Measurements from ENCODE around the gene CLINT1. TPM values are rescaled to one million over a fixed set of nuclear protein-coding genes. Genes with fewer than 3 reads are reported as not detected.

The CLINT1 gene
- total and polyA plus RNA-seq, 9 donors, result 27.4 to 67.8 (median 50.3) TPM

DNA sequence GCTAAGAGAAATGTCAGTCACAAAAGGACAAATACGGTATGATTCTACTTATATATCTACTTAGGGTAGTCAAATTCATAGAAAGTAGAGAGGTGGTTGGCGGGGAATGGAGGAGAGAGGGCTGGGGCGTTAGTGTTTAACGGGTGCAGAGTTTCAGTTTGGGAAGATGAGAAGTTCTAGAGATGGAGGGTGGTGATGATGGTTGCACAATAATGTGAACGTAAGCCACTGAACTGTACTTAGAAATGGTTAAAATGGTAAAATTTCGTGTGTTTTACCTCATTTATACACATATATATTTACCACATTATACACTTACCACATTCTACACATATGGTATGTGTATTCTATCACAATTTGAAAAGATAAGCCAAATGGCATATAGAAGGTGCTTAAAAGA lies 79.7 kb downstream of the CLINT1 start:
- no peaks in the 10 kb centered on the region for H3K27me3 ChIP-seq

DNA sequence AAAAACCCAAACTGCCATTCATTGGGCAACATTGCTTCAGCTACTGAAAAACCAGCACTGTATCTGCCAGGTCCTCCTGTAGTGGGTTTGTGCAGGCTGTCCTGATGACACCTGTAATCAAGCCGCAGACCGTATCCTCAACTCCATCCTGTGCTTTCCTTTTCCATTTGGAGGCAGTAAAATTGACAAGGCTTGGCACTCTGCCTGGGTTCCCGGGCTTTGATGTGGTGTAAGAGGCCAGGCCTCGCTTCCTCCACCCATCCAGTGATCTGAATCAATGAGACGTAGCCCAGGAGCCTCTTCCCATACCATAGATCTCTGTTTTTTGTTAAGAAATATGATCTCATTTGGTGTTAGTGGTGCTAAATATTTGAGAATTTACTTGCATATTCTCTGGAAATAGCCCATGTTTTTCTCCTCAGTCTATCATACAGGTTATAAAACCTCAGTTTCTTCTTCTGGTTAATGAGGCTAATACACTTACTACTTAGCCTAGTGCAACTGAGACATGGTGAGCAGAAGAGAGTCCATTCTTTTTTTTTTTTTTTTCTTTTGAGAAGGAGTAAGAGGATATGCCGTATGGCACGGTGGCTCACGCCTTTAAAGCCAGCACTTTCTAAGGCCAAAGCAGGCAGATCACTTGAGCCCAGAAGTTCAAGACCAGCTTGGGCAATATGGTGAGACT lies 80.7 kb downstream of the CLINT1 start:
- Histone ChIP-seq H3K36me3 (no peaks in the 10 kb centered on the region), H3K9me3 (no peaks in the 10 kb centered on the region), H3K27ac (no peak overlapping the region), H3K27me3 (no peaks in the 10 kb centered on the region), H3K4me1 (ENCODE audit: insufficient read depth) (no peaks in the 10 kb centered on the region), H3K4me3 (no peak overlapping the region)
- 53 to 60% (median 54%) methylated on average over 8 of the region's 8 CpGs for WGBS, 3 donors
- DNase-seq, result no peak
- intact Hi-C loops (cut with DNase I), result loop anchor here in 1 of 4 donors (5.0 kb wide), 1 partner anchor 309 kb away; no protein-coding TSS in a partner anchor
- no peak for TF ChIP-seq POLR2A (IDR thresholded peaks at IDR 0.05)
- no peak for TF ChIP-seq EP300 (IDR thresholded peaks at IDR 0.05)
- TF ChIP-seq, protein P1, sequence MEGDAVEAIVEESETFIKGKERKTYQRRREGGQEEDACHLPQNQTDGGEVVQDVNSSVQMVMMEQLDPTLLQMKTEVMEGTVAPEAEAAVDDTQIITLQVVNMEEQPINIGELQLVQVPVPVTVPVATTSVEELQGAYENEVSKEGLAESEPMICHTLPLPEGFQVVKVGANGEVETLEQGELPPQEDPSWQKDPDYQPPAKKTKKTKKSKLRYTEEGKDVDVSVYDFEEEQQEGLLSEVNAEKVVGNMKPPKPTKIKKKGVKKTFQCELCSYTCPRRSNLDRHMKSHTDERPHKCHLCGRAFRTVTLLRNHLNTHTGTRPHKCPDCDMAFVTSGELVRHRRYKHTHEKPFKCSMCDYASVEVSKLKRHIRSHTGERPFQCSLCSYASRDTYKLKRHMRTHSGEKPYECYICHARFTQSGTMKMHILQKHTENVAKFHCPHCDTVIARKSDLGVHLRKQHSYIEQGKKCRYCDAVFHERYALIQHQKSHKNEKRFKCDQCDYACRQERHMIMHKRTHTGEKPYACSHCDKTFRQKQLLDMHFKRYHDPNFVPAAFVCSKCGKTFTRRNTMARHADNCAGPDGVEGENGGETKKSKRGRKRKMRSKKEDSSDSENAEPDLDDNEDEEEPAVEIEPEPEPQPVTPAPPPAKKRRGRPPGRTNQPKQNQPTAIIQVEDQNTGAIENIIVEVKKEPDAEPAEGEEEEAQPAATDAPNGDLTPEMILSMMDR (IDR thresholded peaks at IDR 0.05), result no peak

More for the DNA sequence above, 79.7 kb downstream of the CLINT1 start:
- WGBS, 3 donors, result 86 to 89% (median 86%) methylated on average over 6 of the region's 6 CpGs
- intact Hi-C loops (cut with DNase I), result loop anchor here in 1 of 4 donors (5.0 kb wide), 1 partner anchor 308 kb away; no protein-coding TSS in a partner anchor
- no peak for DNase-seq
- H3K36me3 ChIP-seq, result no peaks in the 10 kb centered on the region
- no peak for TF ChIP-seq EP300 (IDR thresholded peaks at IDR 0.05)
- TF ChIP-seq, protein P1 (IDR thresholded peaks at IDR 0.05), result no peak
- no peak for TF ChIP-seq POLR2A (IDR thresholded peaks at IDR 0.05)
- H3K4me3 ChIP-seq, result no peak overlapping the region
- no peaks in the 10 kb centered on the region for H3K9me3 ChIP-seq
- H3K27ac ChIP-seq, result no peak overlapping the region
- no peaks in the 10 kb centered on the region for H3K4me1 ChIP-seq (ENCODE audit: insufficient read depth)

DNA sequence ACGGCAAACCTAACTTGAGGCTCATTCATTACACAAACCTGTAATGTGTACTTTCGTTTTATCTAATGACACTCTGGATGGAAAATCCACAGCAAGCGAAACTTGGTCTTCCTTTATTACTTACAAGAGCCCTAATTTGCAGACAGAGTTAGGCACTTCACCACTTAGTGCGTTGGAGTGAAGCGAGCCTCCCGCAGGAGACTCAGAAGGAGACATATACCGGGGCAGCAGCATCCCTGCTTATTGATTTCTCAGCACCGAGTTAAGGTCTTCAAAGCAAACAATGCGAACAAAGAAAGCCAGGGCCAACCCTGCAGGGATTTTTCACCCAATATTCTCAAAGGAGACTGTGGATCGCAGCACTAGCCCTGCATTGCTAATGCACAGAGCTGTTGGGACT lies 86.8 kb downstream of the CLINT1 start:
- TF ChIP-seq, protein P1 (IDR thresholded peaks at IDR 0.05), result no peak
- TF ChIP-seq EP300 (IDR thresholded peaks at IDR 0.05) (no peak), POLR2A (IDR thresholded peaks at IDR 0.05) (no peak)
- H3K27me3 ChIP-seq, result no peaks in the 10 kb centered on the region
- intact Hi-C loops (cut with DNase I), result no loop called here
- no peak overlapping the region for H3K27ac ChIP-seq
- H3K9me3 ChIP-seq, result no peaks in the 10 kb centered on the region
- 68 to 81% (median 71%) methylated on average over 10 of the region's 10 CpGs for WGBS, 3 donors
- H3K4me1 ChIP-seq (ENCODE audit: insufficient read depth), result no peaks in the 10 kb centered on the region
- H3K4me3 ChIP-seq, result no peak overlapping the region
- H3K36me3 ChIP-seq, result no peaks in the 10 kb centered on the region
- no peak for DNase-seq

DNA sequence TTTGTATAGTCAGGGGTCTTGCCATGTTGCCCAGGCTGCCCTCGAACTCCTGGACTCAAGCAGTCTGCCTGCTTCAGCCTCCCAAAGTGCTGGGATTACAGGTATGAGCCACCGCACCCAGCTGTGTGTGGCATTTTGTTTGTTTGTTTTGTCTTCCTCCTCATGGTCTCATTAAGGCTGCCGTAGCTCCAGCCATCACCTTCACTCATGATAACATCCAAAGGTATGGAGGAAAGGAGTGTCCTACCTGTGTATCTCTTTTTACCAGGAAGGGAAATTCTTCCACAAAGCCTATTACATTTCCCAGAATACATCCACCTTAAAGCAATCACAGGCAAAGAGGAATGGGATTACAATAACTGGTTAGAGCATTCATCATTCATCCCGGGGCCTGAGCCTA lies 88.3 kb downstream of the CLINT1 start:
- 92 to 96% (median 96%) methylated on average over 4 of the region's 4 CpGs for WGBS, 3 donors
- no peak overlapping the region for H3K4me3 ChIP-seq
- TF ChIP-seq EP300 (IDR thresholded peaks at IDR 0.05), result no peak
- TF ChIP-seq, protein P1 (IDR thresholded peaks at IDR 0.05), result no peak
- TF ChIP-seq POLR2A (IDR thresholded peaks at IDR 0.05), result no peak
- DNase-seq, result no peak
- H3K27ac ChIP-seq, result no peak overlapping the region
- no peaks in the 10 kb centered on the region for H3K27me3 ChIP-seq
- H3K9me3 ChIP-seq, result no peaks in the 10 kb centered on the region
- intact Hi-C loops (cut with DNase I), result no loop called here
- H3K36me3 ChIP-seq, result no peaks in the 10 kb centered on the region
- H3K4me1 ChIP-seq (ENCODE audit: insufficient read depth), result no peaks in the 10 kb centered on the region
